ENCODE results near the gene ZNF684.
"Not testable (repeated sequence)": the region's sequence is repeated elsewhere in the genome, so short reads cannot be mapped to it uniquely, and the experiment has no call there.

Gene ZNF684

DNA sequence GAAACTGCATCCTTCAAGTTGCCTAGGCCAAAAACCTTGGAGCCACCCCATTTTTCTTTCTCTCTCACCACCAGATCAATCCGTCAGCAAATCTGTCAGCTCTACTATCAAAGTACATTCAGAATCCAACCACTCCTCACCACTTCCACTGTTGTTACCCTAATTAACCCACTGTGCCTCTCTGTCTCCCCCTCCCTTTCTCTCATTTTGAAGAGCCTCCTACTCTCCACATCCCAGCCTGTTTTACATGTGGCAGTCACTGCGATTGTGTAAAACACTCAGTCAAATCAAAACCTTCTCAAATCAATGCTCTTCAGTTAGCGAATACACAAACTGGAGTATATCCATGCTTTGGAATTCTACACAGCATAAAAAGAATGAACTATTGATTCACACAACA is 33.1 kb downstream of the ZNF684 start:
- Mint-ChIP-seq H3K4me1 (no peaks in the 10 kb centered on the region), H3K9me3 (peaks cover 5% of the 10 kb centered on the region), H3K27ac (no peak overlapping the region), H3K4me3 (no peak overlapping the region), H3K27me3 (ENCODE audit: low read depth) (no peaks in the 10 kb centered on the region), H3K36me3 (ENCODE audit: low read depth) (no peaks in the 10 kb centered on the region)
- TF ChIP-seq, protein P1, sequence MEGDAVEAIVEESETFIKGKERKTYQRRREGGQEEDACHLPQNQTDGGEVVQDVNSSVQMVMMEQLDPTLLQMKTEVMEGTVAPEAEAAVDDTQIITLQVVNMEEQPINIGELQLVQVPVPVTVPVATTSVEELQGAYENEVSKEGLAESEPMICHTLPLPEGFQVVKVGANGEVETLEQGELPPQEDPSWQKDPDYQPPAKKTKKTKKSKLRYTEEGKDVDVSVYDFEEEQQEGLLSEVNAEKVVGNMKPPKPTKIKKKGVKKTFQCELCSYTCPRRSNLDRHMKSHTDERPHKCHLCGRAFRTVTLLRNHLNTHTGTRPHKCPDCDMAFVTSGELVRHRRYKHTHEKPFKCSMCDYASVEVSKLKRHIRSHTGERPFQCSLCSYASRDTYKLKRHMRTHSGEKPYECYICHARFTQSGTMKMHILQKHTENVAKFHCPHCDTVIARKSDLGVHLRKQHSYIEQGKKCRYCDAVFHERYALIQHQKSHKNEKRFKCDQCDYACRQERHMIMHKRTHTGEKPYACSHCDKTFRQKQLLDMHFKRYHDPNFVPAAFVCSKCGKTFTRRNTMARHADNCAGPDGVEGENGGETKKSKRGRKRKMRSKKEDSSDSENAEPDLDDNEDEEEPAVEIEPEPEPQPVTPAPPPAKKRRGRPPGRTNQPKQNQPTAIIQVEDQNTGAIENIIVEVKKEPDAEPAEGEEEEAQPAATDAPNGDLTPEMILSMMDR (IDR thresholded peaks at IDR 0.05; ENCODE audit: unreplicated experiment in 3 of 3): no peak

- H3K9me3 Mint-ChIP-seq: peaks cover under 1% of the 10 kb centered on the region
- H3K36me3 Mint-ChIP-seq (ENCODE audit: low read depth): no peaks in the 10 kb centered on the region
- no peaks in the 10 kb centered on the region for H3K4me1 Mint-ChIP-seq
- no peaks in the 10 kb centered on the region for H3K27me3 Mint-ChIP-seq (ENCODE audit: low read depth)
- H3K4me3 Mint-ChIP-seq: no peak overlapping the region
- TF ChIP-seq, protein P1 (IDR thresholded peaks at IDR 0.05; ENCODE audit: unreplicated experiment in 3 of 3): no peak
- no peak overlapping the region for H3K27ac Mint-ChIP-seq
Observed at GRCh38 chr1:40564913-40565312, 33.5 kb downstream of the ZNF684 start.

GRCh38 chr1:40567825-40568224 is 36.4 kb downstream of the ZNF684 start:
- Mint-ChIP-seq H3K9me3 (no peaks in the 10 kb centered on the region), H3K4me3 (no peak overlapping the region), H3K27me3 (ENCODE audit: low read depth) (peaks cover 4% of the 10 kb centered on the region), H3K36me3 (ENCODE audit: low read depth) (no peaks in the 10 kb centered on the region), H3K4me1 (no peaks in the 10 kb centered on the region), H3K27ac (no peak overlapping the region)
- TF ChIP-seq, protein P1 (IDR thresholded peaks at IDR 0.05; ENCODE audit: unreplicated experiment in 3 of 3): no peak

DNA sequence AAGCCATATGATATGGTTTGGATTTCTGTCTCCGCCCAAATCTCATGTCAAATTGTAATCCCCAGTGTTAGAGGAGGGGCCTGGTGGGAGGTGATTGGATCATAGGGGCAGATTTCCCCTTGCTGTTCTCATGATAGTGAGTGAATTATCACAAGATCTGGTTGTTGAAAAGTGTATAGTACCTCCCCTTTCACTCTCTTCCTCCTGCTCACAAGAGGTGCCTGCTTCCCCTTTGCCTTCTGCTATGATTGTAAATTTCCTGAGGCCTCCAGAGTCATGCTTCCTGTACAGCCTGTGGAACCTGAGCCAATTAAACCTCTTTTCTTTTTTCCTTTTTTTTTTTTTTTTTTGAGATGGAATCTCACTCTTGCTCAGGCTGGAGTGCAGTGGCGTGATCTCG is 43.4 kb downstream of the ZNF684 start:
- H3K9me3 Mint-ChIP-seq; H3K27ac Mint-ChIP-seq; H3K36me3 Mint-ChIP-seq (ENCODE audit: low read depth); H3K4me1 Mint-ChIP-seq; H3K4me3 Mint-ChIP-seq; H3K27me3 Mint-ChIP-seq (ENCODE audit: low read depth): not testable (repeated sequence)

- Mint-ChIP-seq H3K9me3 (peaks cover 5% of the 10 kb centered on the region), H3K4me1 (no peaks in the 10 kb centered on the region), H3K36me3 (ENCODE audit: low read depth) (no peaks in the 10 kb centered on the region), H3K27ac (no peak overlapping the region), H3K27me3 (ENCODE audit: low read depth) (peaks cover 13% of the 10 kb centered on the region), H3K4me3 (no peak overlapping the region)
- TF ChIP-seq, protein P1 (IDR thresholded peaks at IDR 0.05; ENCODE audit: unreplicated experiment in 3 of 3): no peak
Observed at GRCh38 chr1:40575336-40575735, 43.9 kb downstream of the ZNF684 start.

DNA sequence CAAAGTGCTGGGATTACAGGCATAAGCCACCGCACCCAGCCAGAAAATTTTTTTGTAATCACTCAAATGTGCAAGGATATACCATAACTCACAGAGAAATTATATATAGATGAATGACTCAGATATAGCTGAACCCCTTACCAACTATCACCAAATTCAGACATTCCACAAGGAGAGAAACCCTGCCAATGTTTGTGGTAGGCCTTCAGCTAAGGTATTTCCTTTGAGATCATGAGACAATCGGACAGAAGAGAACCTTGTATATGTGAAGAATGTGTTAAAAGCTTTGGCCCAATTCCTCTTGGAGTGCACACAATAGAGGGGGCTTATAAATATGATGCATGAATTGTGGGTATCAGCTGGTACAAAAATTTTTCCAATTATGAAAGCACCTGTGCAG is 50.7 kb downstream of the ZNF684 start:
- Mint-ChIP-seq H3K27ac (no peak overlapping the region), H3K4me1 (no peaks in the 10 kb centered on the region), H3K27me3 (ENCODE audit: low read depth) (peaks cover 11% of the 10 kb centered on the region), H3K36me3 (ENCODE audit: low read depth) (no peaks in the 10 kb centered on the region), H3K9me3 (peaks cover under 1% of the 10 kb centered on the region), H3K4me3 (no peak overlapping the region)
- TF ChIP-seq, protein P1 (IDR thresholded peaks at IDR 0.05; ENCODE audit: unreplicated experiment in 3 of 3): no peak

Measured in nephron (organoid).